C4-2B (cell line): Measurements from ENCODE around the gene FOXN3.

Experiments
- ZFX ChIP-seq: fragments of 450-650 bp; IDR thresholded peaks from 2 replicates; pipeline ENCODE4 v1.6.1; 2017
- TF ChIP-seq, protein P1 (sequence below): fragments of 450-650 bp; conservative IDR thresholded peaks from 2 replicates; pipeline ENCODE4 v1.5.1; 2017; ENCODE audit warnings: mild to moderate bottlenecking

GRCh38 chr14:89227496-89227836, 189.6 kb downstream of the FOXN3 start:
- TF ChIP-seq, protein P1, sequence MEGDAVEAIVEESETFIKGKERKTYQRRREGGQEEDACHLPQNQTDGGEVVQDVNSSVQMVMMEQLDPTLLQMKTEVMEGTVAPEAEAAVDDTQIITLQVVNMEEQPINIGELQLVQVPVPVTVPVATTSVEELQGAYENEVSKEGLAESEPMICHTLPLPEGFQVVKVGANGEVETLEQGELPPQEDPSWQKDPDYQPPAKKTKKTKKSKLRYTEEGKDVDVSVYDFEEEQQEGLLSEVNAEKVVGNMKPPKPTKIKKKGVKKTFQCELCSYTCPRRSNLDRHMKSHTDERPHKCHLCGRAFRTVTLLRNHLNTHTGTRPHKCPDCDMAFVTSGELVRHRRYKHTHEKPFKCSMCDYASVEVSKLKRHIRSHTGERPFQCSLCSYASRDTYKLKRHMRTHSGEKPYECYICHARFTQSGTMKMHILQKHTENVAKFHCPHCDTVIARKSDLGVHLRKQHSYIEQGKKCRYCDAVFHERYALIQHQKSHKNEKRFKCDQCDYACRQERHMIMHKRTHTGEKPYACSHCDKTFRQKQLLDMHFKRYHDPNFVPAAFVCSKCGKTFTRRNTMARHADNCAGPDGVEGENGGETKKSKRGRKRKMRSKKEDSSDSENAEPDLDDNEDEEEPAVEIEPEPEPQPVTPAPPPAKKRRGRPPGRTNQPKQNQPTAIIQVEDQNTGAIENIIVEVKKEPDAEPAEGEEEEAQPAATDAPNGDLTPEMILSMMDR: no peak
- no peak for TF ChIP-seq ZFX
